Measurements from ENCODE around the gene TNS3. TPM values are rescaled to one million over a fixed set of nuclear protein-coding genes. Genes with fewer than 3 reads are reported as not detected.

The TNS3 gene
- polyA plus RNA-seq, 3 donors = 5.2 to 30.3 (median 7.9) TPM

DNA sequence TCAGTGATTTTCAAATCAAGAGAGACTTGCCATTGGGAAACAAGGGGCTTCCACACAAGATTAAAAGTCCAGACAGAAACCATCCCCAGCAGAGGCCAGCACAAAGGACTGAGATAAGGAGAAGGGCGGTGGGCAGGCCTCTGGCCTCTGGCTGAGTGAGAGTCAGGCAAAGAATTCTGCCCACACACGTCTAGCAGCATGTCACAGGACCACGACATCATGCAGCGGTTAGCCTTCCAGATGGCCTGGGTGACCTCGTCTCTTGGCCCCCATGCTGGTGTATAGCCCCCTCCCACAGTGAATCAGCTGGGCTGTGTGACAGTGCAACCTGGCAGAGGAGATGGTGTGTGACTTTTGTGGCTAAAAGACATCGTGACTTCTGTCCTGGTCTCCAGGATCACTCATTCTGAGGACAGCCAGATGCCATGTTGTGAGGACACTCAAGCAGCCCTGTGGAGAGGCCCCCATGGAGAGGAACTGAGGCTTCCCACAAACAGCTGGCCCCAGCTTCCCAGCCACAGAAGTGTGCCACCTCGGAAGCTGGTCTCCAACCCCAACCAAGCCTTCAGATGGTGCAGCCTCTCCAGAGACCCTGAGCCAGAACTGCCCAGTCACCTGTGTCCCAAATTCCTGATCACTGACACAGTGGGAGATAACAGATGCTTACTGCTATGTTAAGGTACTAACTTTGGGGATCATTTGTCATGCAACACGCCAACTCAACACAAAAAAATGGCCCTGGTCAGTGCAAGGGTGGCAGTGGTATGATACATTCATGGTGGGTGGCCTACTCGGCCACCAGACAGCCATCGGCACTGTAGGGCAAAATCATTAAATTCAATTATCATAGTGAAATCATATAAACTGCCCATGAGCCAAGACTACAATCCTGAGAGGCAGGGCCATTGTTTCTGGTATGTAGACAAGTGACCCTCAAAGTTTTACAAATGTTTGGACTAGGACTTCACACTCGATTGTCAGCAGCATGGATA lies 73.2 kb downstream of the TNS3 start:
- H3K4me1 Mint-ChIP-seq = peaks cover 27% of the 10 kb centered on the region

DNA sequence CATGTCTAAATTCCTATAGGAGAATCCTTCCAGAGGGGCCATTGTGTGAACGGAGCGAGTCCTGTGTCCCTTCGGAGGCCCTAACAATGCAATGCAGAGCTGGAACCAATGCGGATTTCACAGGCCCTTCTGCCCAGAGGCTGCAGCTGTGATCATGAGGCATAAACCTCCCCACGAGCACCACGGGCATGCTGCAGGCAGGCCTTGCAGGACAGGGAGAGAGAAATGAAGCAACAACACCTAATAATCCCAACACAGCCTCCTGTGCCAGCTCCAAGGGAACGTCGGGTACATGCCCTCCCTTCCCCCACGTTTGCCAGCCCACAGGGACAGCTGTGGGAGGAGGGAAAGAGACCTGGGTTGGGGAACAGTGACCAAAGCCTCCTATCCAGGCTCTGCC lies 74.4 kb downstream of the TNS3 start:
- no peak for DNase-seq
- peaks cover 38% of the 10 kb centered on the region for H3K4me1 Mint-ChIP-seq
- Histone ChIP-seq H3K9ac (ENCODE audit: insufficient read depth, low read length, poor library complexity, severe bottlenecking) (no peak overlapping the region), H3K9me3 (replicated peaks in 1 of 2; ENCODE audit: control insufficient read depth in 1 of 2, insufficient read depth in 1 of 2, low read length in 2 of 2) (peaks cover 0 to 3% of the 10 kb centered on the region in 2 donors), H3K4me3 (replicated peaks in 1 of 3; ENCODE audit: low read depth in 2 of 3, low read length in 3 of 3) (no peak overlapping the region), H3K27me3 (ENCODE audit: control insufficient read depth in 2 of 2, insufficient read depth in 2 of 2, low read length in 2 of 2) (no peaks in the 10 kb centered on the region), H3K27ac (ENCODE audit: low read depth in 1 of 2, low read length in 2 of 2) (no peak overlapping the region), H3K4me1 (ENCODE audit: control insufficient read depth in 1 of 2, insufficient read depth in 2 of 2, low read length in 2 of 2) (peaks cover 29 to 36% of the 10 kb centered on the region in 2 donors), H3K36me3 (replicated peaks in 1 of 2; ENCODE audit: control insufficient read depth in 1 of 2, insufficient read depth in 2 of 2, low read length in 2 of 2) (peaks cover 38 to 89% of the 10 kb centered on the region in 2 donors), H3K79me2 (ENCODE audit: insufficient read depth, low read length) (peaks cover 90% of the 10 kb centered on the region), H3K4me2 (replicated peaks; ENCODE audit: extremely low read depth, low read length, poor library complexity, severe bottlenecking) (no peak overlapping the region), H2AFZ (ENCODE audit: insufficient read depth, low read depth, low read length, poor library complexity, severe bottlenecking) (no peak overlapping the region), H4K20me1 (ENCODE audit: insufficient read depth, low read length) (peaks cover 100% of the 10 kb centered on the region)
- intact Hi-C loops (cut with micrococcal nuclease) = no loop called here
- TF ChIP-seq, protein P1, sequence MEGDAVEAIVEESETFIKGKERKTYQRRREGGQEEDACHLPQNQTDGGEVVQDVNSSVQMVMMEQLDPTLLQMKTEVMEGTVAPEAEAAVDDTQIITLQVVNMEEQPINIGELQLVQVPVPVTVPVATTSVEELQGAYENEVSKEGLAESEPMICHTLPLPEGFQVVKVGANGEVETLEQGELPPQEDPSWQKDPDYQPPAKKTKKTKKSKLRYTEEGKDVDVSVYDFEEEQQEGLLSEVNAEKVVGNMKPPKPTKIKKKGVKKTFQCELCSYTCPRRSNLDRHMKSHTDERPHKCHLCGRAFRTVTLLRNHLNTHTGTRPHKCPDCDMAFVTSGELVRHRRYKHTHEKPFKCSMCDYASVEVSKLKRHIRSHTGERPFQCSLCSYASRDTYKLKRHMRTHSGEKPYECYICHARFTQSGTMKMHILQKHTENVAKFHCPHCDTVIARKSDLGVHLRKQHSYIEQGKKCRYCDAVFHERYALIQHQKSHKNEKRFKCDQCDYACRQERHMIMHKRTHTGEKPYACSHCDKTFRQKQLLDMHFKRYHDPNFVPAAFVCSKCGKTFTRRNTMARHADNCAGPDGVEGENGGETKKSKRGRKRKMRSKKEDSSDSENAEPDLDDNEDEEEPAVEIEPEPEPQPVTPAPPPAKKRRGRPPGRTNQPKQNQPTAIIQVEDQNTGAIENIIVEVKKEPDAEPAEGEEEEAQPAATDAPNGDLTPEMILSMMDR (IDR thresholded peaks at IDR 0.05) = no peak
- no peaks in the 10 kb centered on the region for H3K27me3 Mint-ChIP-seq (ENCODE audit: low read depth in 3 of 3)
- H3K36me3 Mint-ChIP-seq = peaks cover 59 to 73% of the 10 kb centered on the region in 2 donors
- WGBS (ENCODE audit: insufficient coverage) = 93% methylated on average over 6 of the region's 9 CpGs
- no peak overlapping the region for H3K4me3 Mint-ChIP-seq
- peaks cover 0 to 4% (median 1%) of the 10 kb centered on the region in 7 donors for H3K9me3 Mint-ChIP-seq
- no peak overlapping the region for H3K27ac Mint-ChIP-seq

More for the DNA sequence above, 73.2 kb downstream of the TNS3 start:
- Mint-ChIP-seq H3K36me3 (peaks cover 62 to 76% of the 10 kb centered on the region in 2 donors), H3K4me3 (no peak overlapping the region), H3K27ac (peak overlapping the region in 3 of 7 donors; percentile 63 to 66 (median 63)), H3K9me3 (peaks cover 0 to 4% (median 1%) of the 10 kb centered on the region in 7 donors), H3K27me3 (ENCODE audit: low read depth in 3 of 3) (no peaks in the 10 kb centered on the region)
- peaks cover 38 to 88% of the 10 kb centered on the region in 2 donors for H3K36me3 ChIP-seq (replicated peaks in 1 of 2; ENCODE audit: control insufficient read depth in 1 of 2, insufficient read depth in 2 of 2, low read length in 2 of 2)
- no peak overlapping the region for H3K9ac ChIP-seq (ENCODE audit: insufficient read depth, low read length, poor library complexity, severe bottlenecking)
- H3K4me1 ChIP-seq (ENCODE audit: control insufficient read depth in 1 of 2, insufficient read depth in 2 of 2, low read length in 2 of 2) = peaks cover 18 to 25% of the 10 kb centered on the region in 2 donors
- H3K4me2 ChIP-seq (replicated peaks; ENCODE audit: extremely low read depth, low read length, poor library complexity, severe bottlenecking) = no peak overlapping the region
- H2AFZ ChIP-seq (ENCODE audit: insufficient read depth, low read depth, low read length, poor library complexity, severe bottlenecking) = no peak overlapping the region
- whole genome bisulfite sequencing (ENCODE audit: insufficient coverage) = 92% methylated on average over 9 of the region's 11 CpGs
- H3K4me3 ChIP-seq (replicated peaks in 1 of 3; ENCODE audit: low read depth in 2 of 3, low read length in 3 of 3) = no peak overlapping the region
- H3K9me3 ChIP-seq (replicated peaks in 1 of 2; ENCODE audit: control insufficient read depth in 1 of 2, insufficient read depth in 1 of 2, low read length in 2 of 2) = peaks cover 0 to 3% of the 10 kb centered on the region in 2 donors
- H3K27me3 ChIP-seq (ENCODE audit: control insufficient read depth in 2 of 2, insufficient read depth in 2 of 2, low read length in 2 of 2) = no peaks in the 10 kb centered on the region
- DNase-seq = no peak
- H3K27ac ChIP-seq (ENCODE audit: low read depth in 1 of 2, low read length in 2 of 2) = no peak overlapping the region
- intact Hi-C loops (cut with micrococcal nuclease) = no loop called here
- peaks cover 87% of the 10 kb centered on the region for H3K79me2 ChIP-seq (ENCODE audit: insufficient read depth, low read length)
- TF ChIP-seq, protein P1 (IDR thresholded peaks at IDR 0.05) = no peak
- peaks cover 100% of the 10 kb centered on the region for H4K20me1 ChIP-seq (ENCODE audit: insufficient read depth, low read length)

All from CD14-positive monocyte (primary cell).